ENCODE measurements around the gene SH3BP4. TPM values are rescaled to one million over a fixed set of nuclear protein-coding genes. Genes with fewer than 3 reads are reported as not detected.

The SH3BP4 gene
- total and polyA plus RNA-seq, 2 of the 8 experiments (the other 6 are each of a cell fraction or from before 2014, with no cell fraction given) = 28.3 to 35.4 TPM

DNA sequence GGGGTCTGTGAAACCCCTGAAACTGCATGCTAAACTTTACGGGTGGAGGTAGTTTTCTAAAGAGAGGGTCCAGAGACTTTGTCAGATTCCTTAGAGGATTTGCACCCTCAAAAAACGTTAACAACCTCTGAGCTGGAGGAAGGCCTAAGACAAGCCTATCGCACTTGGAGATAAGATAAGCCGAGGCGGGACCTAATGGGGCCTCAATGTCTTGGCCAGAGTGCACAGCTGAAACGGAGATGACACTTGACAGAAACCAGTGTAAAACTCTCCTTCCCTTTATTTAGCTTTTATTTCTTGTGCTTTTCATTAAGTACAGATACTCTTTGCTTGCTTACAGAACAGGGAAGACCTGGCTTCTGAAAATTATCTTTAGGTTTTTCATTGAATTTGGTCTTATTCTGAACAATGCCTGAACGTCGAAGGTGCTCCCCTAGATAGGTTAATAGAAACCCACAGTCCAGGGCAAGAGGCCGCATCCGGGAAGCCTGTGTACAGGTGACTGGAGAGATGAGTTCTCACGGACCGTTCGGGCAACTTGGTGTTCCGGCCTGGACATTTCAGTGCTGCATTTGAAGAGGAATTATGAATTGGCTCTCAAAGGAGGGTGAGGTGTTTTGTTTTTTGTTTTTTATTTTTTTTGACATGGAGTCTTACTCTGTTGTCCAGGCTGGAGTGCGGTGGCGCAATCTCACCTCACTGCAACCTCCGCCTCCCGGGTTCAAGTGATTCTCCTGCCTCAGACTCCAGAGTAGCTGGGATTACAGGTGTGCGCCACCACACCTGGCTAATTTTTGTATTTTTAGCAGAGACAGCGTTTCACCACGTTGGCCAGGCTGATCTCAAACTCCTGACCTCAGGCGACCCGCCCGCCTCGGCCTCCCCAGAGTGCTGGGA, 49.7 kb downstream of the SH3BP4 start:
- Histone ChIP-seq H4K20me1 (replicated peaks in 1 of 2; ENCODE audit: control insufficient read depth in 1 of 2, insufficient read depth in 2 of 2, low read length in 2 of 2) (peaks cover 2 to 15% of the 10 kb centered on the region in 2 experiments), H3K4me3 (ENCODE audit: extremely low read depth in 1 of 4, insufficient read depth in 2 of 4, low read depth in 3 of 4, low read length in 4 of 4) (no peak overlapping the region)

More for the DNA sequence above, 49.7 kb downstream of the SH3BP4 start:
- Histone ChIP-seq H3K4ac (replicated peaks; ENCODE audit: insufficient read length, low read depth, low read length) (no peak overlapping the region), H4K91ac (replicated peaks; ENCODE audit: insufficient read length, low read length) (no peak overlapping the region), H2AK5ac (ENCODE audit: low read depth, low read length) (no peak overlapping the region), H3K14ac (ENCODE audit: insufficient read length) (no peak overlapping the region), H3K9me3 (ENCODE audit: insufficient read depth in 2 of 2, low read depth in 1 of 2, low read length in 1 of 2) (no peaks in the 10 kb centered on the region), H2BK20ac (ENCODE audit: low read length) (no peak overlapping the region), H4K5ac (ENCODE audit: insufficient read length, low read depth, low read length) (no peak overlapping the region), H3K4me1 (replicated peaks in 1 of 4; ENCODE audit: control insufficient read depth in 3 of 4, insufficient read depth in 4 of 4, low read length in 3 of 4) (peaks cover 4 to 37% (median 26%) of the 10 kb centered on the region in 4 experiments), H3K18ac (ENCODE audit: extremely low read depth, low read length) (no peak overlapping the region), H3K36me3 (ENCODE audit: control insufficient read depth in 2 of 4, insufficient read depth in 4 of 4, low read length in 3 of 4) (peaks cover 0 to 13% (median 0%) of the 10 kb centered on the region in 4 experiments; a peak in 2 of 8 replicates), H3K79me1 (ENCODE audit: low read depth, low read length) (peaks cover 28% of the 10 kb centered on the region), H3K27me3 (replicated peaks in 1 of 4; ENCODE audit: control insufficient read depth in 3 of 4, extremely low read depth in 1 of 4, insufficient read depth in 3 of 4, low read length in 3 of 4) (no peaks in the 10 kb centered on the region), H3K27ac (ENCODE audit: low read depth, low read length) (no peak overlapping the region), H4K8ac (ENCODE audit: extremely low read depth, insufficient read depth, low read length) (no peak overlapping the region), H3K9ac (replicated peaks in 1 of 4; ENCODE audit: extremely low read depth in 1 of 4, low read depth in 3 of 4, low read length in 3 of 4) (no peak overlapping the region), H3K56ac (replicated peaks; ENCODE audit: insufficient read length, low read depth, low read length) (no peak overlapping the region), H2BK5ac (ENCODE audit: low read depth, low read length) (no peak overlapping the region), H2AFZ (ENCODE audit: low read length) (no peak overlapping the region), H2BK12ac (ENCODE audit: low read depth, low read length) (no peak overlapping the region), H2BK120ac (replicated peaks; ENCODE audit: low read depth, low read length) (no peak overlapping the region), H3K23ac (ENCODE audit: insufficient read length) (no peak overlapping the region), H3K79me2 (ENCODE audit: control insufficient read depth in 1 of 2, insufficient read depth in 2 of 2, low read length in 2 of 2) (peaks cover 4 to 90% of the 10 kb centered on the region in 2 experiments; a peak in 3 of 4 replicates), H3K23me2 (ENCODE audit: low read depth, low read length) (no peaks in the 10 kb centered on the region), H2BK15ac (ENCODE audit: low read length) (no peak overlapping the region), H3K4me2 (ENCODE audit: insufficient read depth in 1 of 2, low read depth in 2 of 2, low read length in 2 of 2) (no peak overlapping the region)
- ChIA-PET POLR2A (ENCODE audit: partially characterized antibody) (no interaction called here), CTCF (ENCODE audit: partially characterized antibody) (interaction anchor here (0.9 to 1.2 kb wide), 3 partner anchors 24 to 55 kb away, joined by 3 to 5 read pairs (median 3); no protein-coding TSS in a partner anchor)
- TF ChIP-seq RFX5 (IDR thresholded peaks at IDR 0.05; ENCODE audit: borderline replicate concordance, low read depth, low read length) (no peak), POU5F1 (IDR thresholded peaks at IDR 0.05; ENCODE audit: low read depth, low read length) (no peak), TEAD4 (IDR thresholded peaks at IDR 0.05; ENCODE audit: low read depth, low read length) (no peak), TCF12 (IDR thresholded peaks at IDR 0.05; ENCODE audit: low read depth, low read length) (no peak), GABPA (IDR thresholded peaks at IDR 0.05; ENCODE audit: borderline replicate concordance, insufficient read depth, low read length) (no peak), GTF2F1 (IDR thresholded peaks at IDR 0.05; ENCODE audit: borderline replicate concordance, low read depth, low read length) (no peak), EP300 (IDR thresholded peaks at IDR 0.05; ENCODE audit: borderline replicate concordance in 1 of 2, low read depth in 2 of 2, low read length in 2 of 2) (no peak), POLR2A (IDR thresholded peaks at IDR 0.05; ENCODE audit: control extremely low read depth in 1 of 2, low read depth in 2 of 2, low read length in 2 of 2) (no peak), CHD1 (IDR thresholded peaks at IDR 0.05; ENCODE audit: low read depth, low read length) (no peak)
- FAIRE-seq (no peak), DNase-seq (ENCODE audit: low read depth in 1 of 2, low spot score in 2 of 2) (no peak)
- 90% methylated on average over 25 of the region's 25 CpGs; no CpG with 5 or more reads in 1 of the 2 experiments for WGBS, 2 experiments (ENCODE audit: extremely low coverage in 1 of 2, insufficient coverage in 1 of 2, insufficient read length in 1 of 2, insufficient replicate concordance in 2 of 2, low coverage in 1 of 2, low lambda C conversion rate in 2 of 2, missing lambda C conversion rate in 1 of 2)
